HPDE6-E6E7 (cell line): Measurements from ENCODE around the gene MARK4.

ENCODE experiments used
- DNase-seq: peaks from one replicate; pipeline ENCODE4 v3.0.0; 2011; ENCODE audit warnings: missing footprints; ENCODE audit errors: extremely low spot score

The MARK4 gene

DNA sequence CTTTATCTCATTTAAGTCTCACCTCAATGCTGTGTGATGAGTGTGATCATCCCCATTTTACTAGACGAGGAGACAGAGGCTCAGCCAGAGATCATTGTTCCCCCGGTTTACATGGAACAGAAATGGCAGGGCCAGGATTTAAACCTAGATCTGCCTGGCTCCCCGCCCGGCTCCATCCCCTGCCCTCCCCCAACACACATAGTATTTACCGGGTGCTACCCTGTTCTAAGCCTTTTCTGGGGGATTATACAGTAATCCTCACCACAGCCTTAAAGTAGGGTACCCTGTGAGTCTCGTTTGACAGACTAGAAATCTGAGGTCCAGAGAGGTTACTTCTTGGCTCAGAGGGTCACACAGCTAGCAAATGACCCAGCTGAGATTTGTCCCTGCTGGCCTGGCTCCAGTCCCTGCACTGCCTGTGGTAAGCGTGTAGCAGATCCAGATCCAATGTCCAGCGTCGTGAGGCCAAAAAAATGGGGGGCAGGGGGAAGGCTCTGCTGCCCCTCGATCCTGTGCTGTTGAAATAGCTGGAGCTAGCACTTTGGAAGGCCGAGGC is 85.7 kb downstream of the MARK4 start:
- no peak for DNase-seq

DNA sequence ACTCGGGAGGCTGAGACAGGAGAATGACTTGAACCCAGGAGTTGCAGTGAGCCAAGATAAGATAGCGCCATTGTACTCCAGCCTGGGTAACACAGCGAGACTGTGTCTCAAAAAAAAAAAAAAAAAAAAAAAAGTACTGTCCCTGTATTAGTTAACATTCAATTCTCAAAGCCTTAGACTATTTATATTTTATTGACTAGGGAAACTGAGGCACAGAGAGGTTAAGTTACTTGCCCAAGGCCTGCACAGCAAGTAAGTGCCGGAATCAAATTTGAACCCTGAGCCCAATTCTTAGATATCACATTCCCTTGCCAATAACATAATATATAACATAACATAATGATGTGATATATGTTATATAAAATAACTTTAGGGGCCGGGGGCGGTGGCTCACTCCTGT is 88.6 kb downstream of the MARK4 start:
- DNase-seq: no peak

DNA sequence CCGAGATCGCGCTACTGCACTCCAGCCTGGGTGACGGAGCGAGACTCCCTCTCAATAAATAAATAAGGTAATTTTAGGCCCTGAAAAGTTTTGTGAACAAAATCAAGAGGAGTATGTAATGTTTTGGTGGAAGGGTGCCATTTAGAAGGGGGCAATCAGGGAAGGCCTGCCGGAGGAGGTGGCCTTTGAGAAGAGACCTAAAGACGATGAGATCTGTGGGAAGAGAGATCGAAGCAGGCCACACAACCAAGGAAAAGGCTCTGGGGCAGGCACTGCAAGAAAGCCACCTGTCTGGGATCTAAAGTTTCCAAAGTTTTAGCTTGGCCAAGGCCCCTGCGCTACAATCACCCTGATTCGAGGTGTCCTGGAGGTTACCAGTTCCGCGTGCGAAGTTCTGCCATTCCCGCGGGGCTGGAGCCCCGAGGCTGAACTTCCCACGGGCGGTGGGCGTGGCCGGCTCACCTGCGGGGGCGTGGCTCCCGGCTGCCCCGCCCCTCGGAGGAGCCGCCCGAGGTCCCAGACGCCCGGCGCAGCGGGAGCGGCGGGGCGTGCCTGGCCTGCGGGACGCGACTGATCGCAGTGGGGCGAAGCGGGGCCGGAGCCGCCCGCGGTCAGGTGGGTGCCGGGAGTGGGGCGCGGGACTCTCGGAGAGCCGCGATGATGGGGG is 89.3 kb downstream of the MARK4 start, which contains the start of gene KLC3:
Gene KLC3 (plus strand): TSS at position 519 of the 667 bp plus-strand sequence. CDS start 4,792 bp downstream, outside the sequence.
- DNase-seq: peak; percentile 68

DNA sequence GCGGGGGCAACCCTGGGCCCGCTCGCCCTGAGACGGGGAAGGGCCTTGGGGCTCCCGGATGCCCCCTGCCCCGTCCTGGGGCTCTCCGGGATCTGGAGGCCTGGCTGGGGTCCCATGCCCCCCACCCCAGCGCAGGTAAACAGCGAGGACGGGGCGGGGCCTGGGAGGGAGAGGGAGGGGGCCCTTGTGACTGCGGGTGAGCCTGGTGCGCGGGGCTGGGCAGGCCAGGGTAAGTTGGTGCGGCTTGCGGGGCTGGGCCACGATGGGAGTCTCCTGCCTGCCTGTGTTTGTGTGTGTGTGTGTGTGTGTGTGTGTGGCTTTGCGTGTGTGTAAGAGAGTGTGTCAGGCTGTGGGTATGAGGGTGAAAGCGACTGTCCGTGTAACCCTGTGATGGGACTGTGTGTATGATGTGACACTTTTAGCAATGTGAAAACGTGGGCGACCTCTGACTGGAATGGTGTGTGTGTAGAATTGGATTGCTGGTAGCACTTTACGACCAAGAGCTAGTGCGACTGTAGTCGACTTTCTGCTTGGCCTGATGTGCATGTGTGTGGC is 89.9 kb downstream of the MARK4 start:
- no peak for DNase-seq

DNA sequence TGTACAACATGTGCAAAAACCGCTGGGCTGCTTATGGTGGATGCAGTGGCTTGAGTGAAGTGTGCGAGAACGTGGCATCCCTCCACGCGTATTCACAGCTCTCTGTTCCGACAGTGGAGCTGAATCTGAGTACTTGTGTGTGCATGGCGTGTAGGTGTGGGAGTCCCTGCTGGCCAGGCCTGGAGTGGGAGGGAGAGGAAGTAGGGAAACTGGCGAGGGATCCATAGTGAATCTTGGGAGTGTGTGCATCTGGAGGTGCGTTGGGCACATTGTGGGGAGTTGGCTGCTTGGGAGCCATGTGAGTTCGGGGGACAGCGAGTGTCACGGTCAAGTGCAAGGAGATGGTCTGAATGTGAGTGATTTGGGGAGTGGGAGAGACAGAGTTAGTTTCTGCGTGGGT is 91.8 kb downstream of the MARK4 start:
- no peak for DNase-seq

DNA sequence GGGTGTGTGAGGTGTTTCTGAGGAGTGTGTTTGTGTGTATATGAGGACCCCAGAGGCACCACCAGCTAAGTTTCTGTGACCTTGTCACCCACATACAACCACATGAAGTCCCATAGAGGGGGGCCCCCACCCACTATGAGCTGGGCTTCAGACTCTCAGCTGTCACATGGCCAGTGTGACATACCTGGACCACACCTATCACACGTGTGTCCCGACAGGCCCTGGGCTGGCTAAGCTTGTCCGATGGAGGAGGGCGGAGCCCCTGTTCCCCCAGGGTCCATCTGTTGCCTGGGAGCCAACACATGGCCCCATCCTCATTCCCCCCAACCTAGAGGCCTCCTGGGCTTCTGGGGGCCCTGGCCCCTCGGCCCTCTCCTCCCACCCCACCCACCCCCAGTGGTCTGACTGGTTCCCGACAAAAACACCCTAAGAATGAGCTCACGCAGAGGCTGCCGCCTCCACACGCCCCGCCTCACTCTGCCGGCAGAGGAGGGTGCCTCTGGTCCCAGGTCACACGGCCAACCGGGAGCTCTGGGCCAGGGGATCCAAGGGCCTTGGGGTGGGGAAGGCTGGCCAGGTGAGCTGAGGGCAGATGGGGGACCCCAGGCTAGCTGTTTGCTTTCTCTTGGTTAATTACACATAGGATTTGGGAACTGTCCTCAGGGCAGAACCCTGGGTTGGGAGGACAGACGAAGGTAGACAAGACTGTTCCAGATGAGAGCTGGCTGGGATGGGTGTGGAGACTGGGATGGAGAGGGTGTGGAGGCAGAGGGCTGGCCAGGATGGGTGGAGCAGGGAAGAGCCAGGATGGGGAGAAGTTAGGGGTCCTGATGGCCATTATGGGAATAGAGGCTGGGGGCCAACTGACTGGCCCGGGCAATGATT is 93.8 kb downstream of the MARK4 start:
- DNase-seq: peak; percentile 59

DNA sequence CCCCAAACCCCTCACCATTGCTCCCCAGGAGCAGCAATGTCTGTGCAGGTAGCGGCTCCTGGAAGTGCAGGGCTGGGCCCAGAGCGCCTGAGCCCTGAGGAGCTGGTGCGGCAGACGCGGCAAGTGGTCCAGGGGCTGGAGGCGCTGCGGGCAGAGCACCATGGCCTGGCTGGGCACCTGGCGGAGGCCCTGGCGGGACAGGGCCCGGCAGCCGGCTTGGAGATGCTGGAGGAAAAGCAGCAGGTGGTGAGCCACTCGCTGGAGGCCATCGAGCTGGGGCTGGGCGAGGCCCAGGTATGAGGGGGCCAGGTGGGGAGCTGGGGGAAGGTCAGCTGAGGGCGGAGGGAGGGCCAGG is 94.4 kb downstream of the MARK4 start:
- no peak for DNase-seq

DNA sequence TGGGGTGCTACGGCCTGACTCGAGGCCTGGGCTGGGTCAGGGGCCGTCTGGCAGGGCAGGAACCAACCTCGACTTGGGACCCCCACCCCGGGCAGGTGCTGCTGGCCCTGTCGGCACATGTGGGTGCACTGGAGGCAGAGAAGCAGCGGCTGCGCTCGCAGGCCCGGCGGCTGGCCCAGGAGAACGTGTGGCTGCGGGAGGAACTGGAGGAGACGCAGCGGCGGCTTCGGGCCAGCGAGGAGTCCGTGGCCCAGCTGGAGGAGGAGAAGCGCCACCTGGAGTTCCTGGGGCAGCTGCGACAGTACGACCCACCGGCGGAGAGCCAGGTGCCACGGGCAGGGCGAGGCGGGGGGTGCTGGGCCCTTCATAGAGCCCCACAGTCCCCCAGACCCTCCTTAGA is 95.4 kb downstream of the MARK4 start:
- DNase-seq: no peak

DNA sequence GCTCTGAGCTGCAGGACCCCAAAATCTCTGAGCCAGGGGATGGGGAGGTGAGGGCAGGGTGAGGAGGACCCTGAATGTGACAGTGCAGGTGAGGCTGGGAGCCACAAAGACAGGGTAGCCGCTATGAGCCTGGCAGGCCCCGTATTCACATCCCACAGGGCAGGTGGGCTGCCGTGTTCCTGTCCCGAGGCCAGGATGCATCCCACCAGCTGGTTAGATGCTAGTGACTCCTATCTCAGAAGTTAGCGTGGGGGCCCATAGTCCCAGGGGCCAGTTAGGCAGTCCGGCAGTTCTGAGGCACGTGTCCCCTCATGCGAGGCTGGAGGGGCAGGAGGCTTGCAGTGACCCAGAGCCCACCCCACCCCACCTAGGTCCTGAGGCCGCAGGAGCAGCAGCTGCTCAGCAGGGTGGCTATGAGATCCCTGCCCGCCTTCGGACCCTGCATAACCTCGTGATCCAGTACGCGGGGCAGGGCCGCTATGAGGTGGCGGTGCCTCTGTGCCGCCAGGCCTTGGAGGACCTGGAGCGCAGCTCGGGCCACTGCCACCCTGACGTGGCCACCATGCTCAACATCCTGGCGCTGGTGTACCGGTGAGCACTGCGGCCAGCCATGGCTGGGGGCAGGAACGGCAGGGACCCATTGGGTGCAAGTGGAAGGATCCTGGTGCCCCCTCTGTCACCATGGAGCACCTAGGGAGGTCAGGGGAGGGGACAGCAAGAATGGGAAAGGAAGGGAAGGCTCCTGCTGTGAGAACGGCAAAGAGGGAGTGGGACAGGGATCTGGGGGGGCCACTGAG is 96.7 kb downstream of the MARK4 start:
- DNase-seq: no peak

DNA sequence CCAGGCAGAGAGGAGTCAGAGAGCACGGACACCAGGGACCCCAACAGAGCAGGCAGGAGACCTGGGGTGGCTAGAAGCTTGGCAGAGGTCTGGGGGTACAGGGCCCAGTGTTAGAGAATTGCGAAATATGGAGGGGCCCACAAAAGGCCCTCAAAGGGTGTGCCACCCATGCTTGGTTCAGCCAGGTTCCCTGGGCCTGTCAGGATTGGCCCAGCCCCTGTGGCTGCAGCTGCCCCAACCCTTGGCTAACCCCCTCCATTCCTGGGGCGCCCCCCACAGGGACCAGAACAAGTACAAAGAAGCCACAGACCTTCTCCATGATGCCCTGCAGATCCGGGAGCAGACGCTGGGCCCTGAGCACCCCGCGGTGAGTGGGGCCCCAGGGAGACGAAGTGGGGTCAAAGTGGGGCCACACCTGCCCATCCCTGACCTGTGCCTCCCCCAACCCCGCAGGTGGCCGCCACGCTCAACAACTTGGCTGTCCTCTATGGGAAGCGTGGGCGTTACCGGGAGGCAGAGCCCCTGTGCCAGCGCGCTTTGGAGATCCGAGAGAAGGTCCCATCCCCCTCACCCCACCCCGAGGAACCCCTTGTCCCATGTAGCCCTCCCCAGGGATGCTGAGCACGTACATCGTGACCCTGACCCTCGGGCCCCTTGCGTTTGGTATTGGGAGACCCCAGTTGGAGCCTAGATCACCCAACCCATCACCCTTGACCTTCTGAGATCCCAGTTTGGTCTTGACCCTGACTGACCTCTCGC is 97.5 kb downstream of the MARK4 start:
- no peak for DNase-seq

DNA sequence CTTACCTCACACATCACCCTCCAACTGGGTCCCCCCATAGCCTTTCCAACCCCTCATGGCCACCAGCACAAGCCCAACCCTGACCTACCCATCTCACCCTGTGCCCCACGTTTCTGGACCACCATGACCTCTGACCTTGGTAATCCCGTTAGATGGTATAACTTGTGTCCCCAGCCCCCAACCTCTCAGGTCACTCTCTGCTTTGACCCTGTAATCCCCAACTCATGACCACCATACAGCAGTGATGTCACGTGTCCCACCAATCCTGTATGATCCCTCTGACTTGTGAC is 98.0 kb downstream of the MARK4 start:
- no peak for DNase-seq

DNA sequence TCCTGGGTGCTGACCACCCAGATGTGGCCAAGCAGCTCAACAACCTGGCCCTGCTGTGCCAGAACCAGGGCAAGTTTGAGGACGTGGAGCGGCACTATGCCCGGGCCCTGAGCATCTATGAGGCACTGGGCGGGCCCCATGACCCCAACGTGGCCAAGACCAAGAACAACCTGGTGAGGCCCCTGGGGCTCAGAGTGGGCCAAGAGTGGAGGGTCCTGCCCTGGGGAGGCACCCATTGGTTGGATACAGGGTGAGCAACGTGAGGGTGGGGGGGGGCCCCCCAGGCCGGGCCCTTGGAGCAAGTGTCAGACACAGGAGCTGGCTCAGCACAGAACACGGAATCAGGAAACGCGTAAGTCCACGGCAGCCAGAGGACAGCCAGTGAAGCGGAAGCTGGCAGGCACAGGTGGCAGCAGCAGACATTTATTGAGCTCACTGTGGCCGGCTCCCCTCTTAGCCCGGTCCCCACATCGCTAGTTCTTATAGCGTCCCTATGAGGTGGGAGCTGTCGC is 98.4 kb downstream of the MARK4 start:
- DNase-seq: no peak

DNA sequence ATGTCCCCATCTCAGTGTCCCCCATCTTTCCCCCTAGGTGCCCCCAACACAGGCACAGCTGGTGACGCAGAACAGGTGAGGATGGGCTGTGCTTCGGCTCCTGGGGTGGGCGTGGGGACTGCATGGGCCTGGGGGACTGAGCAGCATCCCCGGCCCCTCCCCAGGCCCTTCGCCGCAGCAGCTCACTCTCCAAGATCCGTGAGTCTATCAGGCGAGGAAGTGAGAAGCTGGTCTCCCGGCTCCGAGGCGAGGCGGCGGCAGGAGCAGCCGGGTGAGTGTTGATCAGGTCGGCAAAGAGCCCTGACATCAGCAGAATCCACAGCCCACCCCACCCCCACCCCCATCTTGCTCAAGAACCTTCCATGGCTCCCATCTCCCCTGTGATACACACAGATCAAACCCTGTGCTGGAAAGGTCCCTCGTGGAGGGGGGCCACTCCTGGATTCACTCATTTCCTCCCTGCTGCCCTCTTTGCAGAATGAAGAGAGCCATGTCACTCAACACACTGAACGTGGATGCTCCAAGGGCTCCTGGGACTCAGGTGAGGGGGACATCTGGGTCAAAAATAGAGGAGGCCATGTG is 99.5 kb downstream of the MARK4 start:
- DNase-seq: no peak

DNA sequence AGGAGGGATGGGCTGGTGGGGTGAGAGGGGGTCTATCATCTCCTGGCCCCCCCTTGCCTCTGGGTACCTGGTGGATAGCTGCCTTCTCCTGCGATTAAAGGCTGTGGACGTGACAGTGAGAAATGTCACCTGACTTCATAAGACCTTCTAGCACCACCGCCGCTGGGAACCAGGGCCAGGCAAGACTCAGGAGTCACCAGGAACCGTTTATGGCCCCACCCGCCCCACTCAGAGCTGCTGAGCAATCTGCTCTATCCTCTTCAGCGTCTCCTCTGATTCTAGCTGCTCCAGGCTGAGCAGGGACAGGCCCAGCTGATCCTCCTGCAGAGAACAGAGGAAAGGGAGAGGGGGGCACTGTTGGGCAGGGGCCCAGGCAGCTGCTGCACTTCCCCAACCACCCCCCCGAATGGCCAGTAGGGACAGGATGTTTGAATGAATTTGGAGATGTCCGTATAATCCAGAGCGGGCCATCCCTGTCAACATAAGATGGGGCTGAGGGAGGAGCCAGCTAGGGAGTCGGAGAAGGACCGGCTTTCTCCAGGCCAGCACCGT is 100.4 kb downstream of the MARK4 start:
- no peak for DNase-seq

DNA sequence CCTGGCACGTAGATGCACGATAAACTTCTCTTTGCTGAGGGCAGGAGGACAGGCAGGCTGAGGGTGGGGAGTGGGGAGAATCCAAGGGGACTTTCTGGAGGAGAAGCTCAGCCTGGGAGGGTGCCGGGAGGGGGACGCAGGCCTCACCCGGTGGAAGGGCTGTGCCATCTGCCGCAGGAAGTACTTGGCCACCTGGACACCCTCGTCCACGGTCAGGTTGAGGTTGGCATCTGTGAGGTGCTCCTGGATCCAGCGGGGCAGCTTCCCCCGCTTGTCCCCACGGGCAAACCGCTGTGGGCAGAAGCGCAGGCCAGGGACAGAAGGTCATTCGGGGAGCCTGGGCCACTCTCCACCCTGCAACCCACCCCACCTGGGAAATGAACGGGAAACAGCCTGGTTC is 101.0 kb downstream of the MARK4 start:
- no peak for DNase-seq

DNA sequence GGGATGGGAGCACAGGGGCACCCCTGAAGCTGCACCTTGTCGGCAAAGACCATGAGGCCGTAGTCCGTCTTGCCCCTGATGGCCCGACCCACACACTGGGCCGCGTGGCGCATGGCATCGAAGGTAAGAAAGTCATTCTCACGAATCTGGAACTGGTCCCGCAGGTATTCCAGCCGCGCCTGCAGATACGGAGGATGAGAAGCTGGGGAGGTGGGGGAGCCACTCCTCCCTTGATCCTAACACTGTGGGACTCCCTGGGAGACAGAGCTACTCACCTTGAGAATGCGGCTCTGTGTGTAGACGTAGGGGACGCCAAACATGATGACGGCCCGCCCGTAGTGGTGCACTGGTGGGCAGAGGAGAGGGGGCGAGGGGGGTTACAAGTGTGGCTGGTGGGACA is 101.4 kb downstream of the MARK4 start:
- no peak for DNase-seq

DNA sequence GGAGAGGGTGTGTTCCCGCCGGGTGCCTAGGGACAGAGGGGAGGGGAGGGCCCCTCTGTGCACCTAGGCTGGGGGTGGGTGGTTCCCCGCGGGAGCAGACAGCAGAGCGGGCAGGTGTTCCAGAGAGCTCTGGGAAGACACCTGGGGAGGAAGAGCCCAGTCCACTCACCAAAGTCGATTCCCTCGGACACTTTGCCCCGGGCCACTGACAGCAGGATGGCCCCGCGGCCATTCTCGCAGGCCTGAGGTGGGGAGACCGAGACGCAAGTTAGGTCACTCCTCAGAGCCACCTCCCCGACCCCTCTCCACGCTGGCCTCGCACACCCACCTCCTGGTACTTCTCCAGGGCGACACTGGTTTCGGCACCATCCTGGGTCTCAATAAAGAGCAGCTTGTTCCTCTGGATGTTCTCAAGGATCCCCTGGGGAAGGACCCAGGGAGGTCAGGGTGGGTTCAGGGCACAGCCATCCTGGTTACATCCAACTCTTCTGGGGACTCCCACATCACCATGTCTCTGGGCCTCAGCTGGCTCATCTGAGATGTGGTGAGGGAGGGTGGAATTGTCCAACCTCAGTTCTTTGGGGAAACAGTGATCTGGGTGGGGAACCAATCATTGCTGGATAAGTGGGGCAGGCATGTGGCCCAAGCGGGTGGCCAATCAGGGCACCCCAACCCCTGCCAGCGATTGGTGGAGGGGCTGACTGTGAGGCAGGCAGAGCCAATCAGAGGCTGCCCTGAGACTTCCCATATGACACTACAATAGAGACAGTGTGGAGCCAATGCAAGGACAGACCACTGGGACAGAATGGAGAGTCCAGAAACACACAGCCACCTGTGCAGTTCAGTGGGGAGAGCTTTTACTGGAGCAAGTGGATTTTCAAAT is 102.1 kb downstream of the MARK4 start:
- DNase-seq: no peak

DNA sequence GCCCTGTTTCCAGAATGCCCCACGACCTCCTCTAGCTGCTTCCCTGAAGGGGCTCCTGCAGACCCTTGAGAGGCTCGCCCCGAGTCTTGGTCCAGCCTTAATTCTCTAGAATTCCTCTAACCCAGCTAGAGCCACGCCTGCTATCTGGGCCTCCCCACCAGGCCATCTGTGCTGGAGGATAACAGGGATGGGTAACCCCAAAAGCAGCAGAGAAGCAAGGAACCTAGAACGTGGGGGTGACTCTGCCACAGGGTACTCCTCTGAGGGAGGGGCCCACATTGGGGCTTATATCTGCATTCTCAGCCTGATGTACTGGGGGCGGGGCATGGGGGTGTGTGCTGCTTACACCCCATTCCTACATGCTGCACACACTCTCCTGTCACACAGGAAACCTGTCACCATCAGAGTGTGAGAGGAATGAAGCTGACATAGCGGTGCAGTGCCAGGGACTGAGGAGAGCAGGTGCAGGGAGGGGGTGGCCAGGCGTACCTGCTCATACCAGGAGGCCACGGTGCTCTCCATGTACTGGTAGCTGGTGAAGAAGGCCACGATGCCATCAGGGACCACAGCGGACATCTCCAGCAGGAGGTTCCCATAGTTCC is 103.3 kb downstream of the MARK4 start:
- DNase-seq: no peak
